Fibroblast of the aortic adventitia (primary cell): ENCODE results near the gene OR6K2. TPM values are rescaled to one million over a fixed set of nuclear protein-coding genes. Genes with fewer than 3 reads are reported as not detected.

ENCODE experiments used
- DNase-seq: peaks from one replicate; pipeline ENCODE4 v3.0.0-alpha.2; 2010; ENCODE audit warnings: low read depth
- H3K4me3 ChIP-seq: 2 replicates; pipeline ENCODE4 v1.5.1; 2011; ENCODE audit warnings: low read depth, mild to moderate bottlenecking, control low read depth, low read length, moderate library complexity
- CTCF ChIP-seq: IDR thresholded peaks from 2 replicates; pipeline ENCODE4 v1.5.1; 2011; ENCODE audit warnings: mild to moderate bottlenecking, low read length, control low read depth, inconsistent platforms; ENCODE audit not compliant: insufficient read depth
- total RNA-seq: library from RNA; depleted of rRNA; stranded (reverse); fragments of >200 nt; gene quantifications from 2 replicates; pipeline ENCODE4 v1.2.3, GENCODE V29; 2012; ENCODE audit warnings: low replicate concordance

The OR6K2 gene
- total RNA-seq, 1 donor, result not detected

GRCh38 chr1:158674302-158674701 lies 26.1 kb downstream of the OR6K2 start:
- no peak for DNase-seq
- no peak overlapping the region for H3K4me3 ChIP-seq
- no peak for TF ChIP-seq CTCF

- no peak for DNase-seq
These were observed 34.4 kb downstream of the OR6K2 start for GRCh38 chr1:158666037-158666436.

GRCh38 chr1:158654571-158654970 lies 45.9 kb downstream of the OR6K2 start:
- no peak for TF ChIP-seq CTCF
- no peak overlapping the region for H3K4me3 ChIP-seq
- DNase-seq, result no peak

More at GRCh38 chr1:158666037-158666436, 34.4 kb downstream of the OR6K2 start:
- no peak for TF ChIP-seq CTCF
- no peak overlapping the region for H3K4me3 ChIP-seq

- no peak overlapping the region for H3K4me3 ChIP-seq
- no peak for TF ChIP-seq CTCF
- DNase-seq, result no peak
These were observed 46.4 kb downstream of the OR6K2 start for GRCh38 chr1:158654086-158654485.

GRCh38 chr1:158652721-158653334 lies 47.6 kb downstream of the OR6K2 start:
- H3K4me3 ChIP-seq, result no peak overlapping the region
- TF ChIP-seq CTCF, result no peak
- no peak for DNase-seq

Other genes with a start within 250 kb of the OR6K2 start
- gene OR10K1, start 238.8 kb downstream of the OR6K2 start, total RNA-seq, result not detected in 2 replicates
- gene OR10R2, start 228.4 kb downstream of the OR6K2 start, total RNA-seq, result not detected in 2 replicates
- gene OR6Y1, start 146.2 kb downstream of the OR6K2 start, total RNA-seq, result not detected in 2 replicates
- not detected in 2 replicates for gene OR6P1, start 130.1 kb downstream of the OR6K2 start, total RNA-seq
- gene OR10X1, start 120.8 kb downstream of the OR6K2 start, total RNA-seq, result not detected in 2 replicates
- gene OR10Z1, start 95.4 kb downstream of the OR6K2 start, total RNA-seq, result not detected in 2 replicates
- gene SPTA1, start 13.9 kb downstream of the OR6K2 start, total RNA-seq, result 1.2 TPM in 1 of 2 replicates, not detected in the other
- gene OR6K3, start 20.1 kb upstream of the OR6K2 start, total RNA-seq, result not detected in 2 replicates
- gene OR6K6, start 54.1 kb upstream of the OR6K2 start, total RNA-seq, result not detected in 2 replicates
- 0.16 TPM in 1 of 2 replicates, not detected in the other for gene OR6N1, start 71.5 kb upstream of the OR6K2 start, total RNA-seq
- not detected in 2 replicates for gene OR6N2, start 80.6 kb upstream of the OR6K2 start, total RNA-seq
- not detected in 2 replicates for gene MNDA, start 130.7 kb upstream of the OR6K2 start, total RNA-seq
- gene PYHIN1, start 230.9 kb upstream of the OR6K2 start, total RNA-seq, result 1.6 TPM in 1 of 2 replicates, not detected in the other